Adrenal gland (tissue), 12 donors: Measurements from ENCODE around the gene VWA8. TPM values are rescaled to one million over a fixed set of nuclear protein-coding genes. Genes with fewer than 3 reads are reported as not detected.

Source experiments
- DNase-seq, 7 donors: peaks; one replicate each; pipeline ENCODE4 v3.0.0-alpha.2; 2019 to 2020
- H3K27ac ChIP-seq, 5 donors: fragments of 200-600 bp; sonication (generic) in 4 of 5; 1 replicate in 3 of 5; 2 replicates in 2 of 5; pipeline versions ENCODE4 v1.5.1 to v1.8.0; 2016 to 2020; ENCODE audit warnings: mild to moderate bottlenecking in 1 of 5
- H3K27me3 ChIP-seq: fragments of 200-600 bp; 2 replicates; pipeline ENCODE4 v1.8.0; 2021
- H3K36me3 ChIP-seq, 2 donors: fragments of 200-600 bp; replicated peaks in 1 of 2; 1 replicate in 1 of 2; 2 replicates in 1 of 2; pipeline versions ENCODE4 v1.5.1 to v1.8.0; 2018 to 2022
- H3K4me1 ChIP-seq, 2 donors: fragments of 200-600 bp; replicated peaks in 1 of 2; 1 replicate in 1 of 2; 2 replicates in 1 of 2; pipeline versions ENCODE4 v1.5.1 to v1.8.0; 2018 to 2021
- H3K4me3 ChIP-seq, 4 donors: fragments of 200-600 bp; sonication (generic) in 3 of 4; one replicate each; pipeline ENCODE4 v1.5.1; 2016 to 2018
- H3K9me3 ChIP-seq, 3 donors: fragments of 200-600 bp; sonication (generic) in 1 of 3; replicated peaks in 1 of 3; 1 replicate in 2 of 3; 2 replicates in 1 of 3; pipeline versions ENCODE4 v1.5.1 to v1.8.0; 2016 to 2021
- POLR2A ChIP-seq, 2 donors: fragments of 450-650 bp; IDR thresholded peaks; one replicate each; pipeline ENCODE4 v1.6.1; 2017; ENCODE audit warnings: antibody characterized with exemption in 2 of 2, mild to moderate bottlenecking in 2 of 2, moderate library complexity in 1 of 2
- WGBS, 4 donors: extraction: QIAGEN DNeasy Blood & Tissue Kit in 2 of 4; methylation state at CpG; one replicate each; pipeline versions ENCODE4 v1.1.5 to v1.1.7; 2013 to 2017; 5-methylcytosine and 5-hydroxymethylcytosine counted together
- intact Hi-C, 2 donors: fragments of 100-400 bp; cut with DNase I; formaldehyde crosslinking; loops; one replicate each; pipeline versions ENCODE4 v1.14.1 to v1.15.0; 2022 to 2023
- polyA plus RNA-seq, 3 donors: library from polyadenylated mRNA; stranded (reverse); fragments of 200-250 nt in 2 of 3; fragments of 350-450 nt in 1 of 3; fragmentation: Illumina TruSeq in 1 of 3; extraction: RNeasy Lipid Tissue Mini Kit (QIAGEN cat#74804) in 1 of 3; gene quantifications; one replicate each; pipeline ENCODE4 v1.2.3, GENCODE V29; 2013 to 2014
- total RNA-seq, 9 donors: library from RNA; depleted of rRNA in 4 of 9; stranded (reverse); fragments of >200 nt in 4 of 9; fragments of 120-200 nt in 1 of 9; fragmentation: NEBNext Ultra II Directional in 1 of 9; extraction: Animal tissue kit (Norgen Biotek cat#: 25700) in 1 of 9; gene quantifications; one replicate each; pipeline versions ENCODE4 v1.1.0 to v1.2.4, GENCODE V29; 2013 to 2023
- TF ChIP-seq, protein P1 (sequence below), 6 experiments: fragments of 450-650 bp in 4 of 6; fragments of 200-600 bp in 2 of 6; sonication (generic) in 1 of 6; IDR thresholded peaks; 1 replicate in 5 of 6; 2 replicates in 1 of 6; pipeline versions ENCODE4 v1.5.1 to v1.8.0; 2016 to 2021; ENCODE audit warnings: antibody characterized with exemption in 6 of 6, mild to moderate bottlenecking in 2 of 6, moderate library complexity in 1 of 6
- donor health status: healthy with polysubstance abuse.
- donor health status: Bipolar disorder and iron deficiency.
- donor health status: DM: yes; HTN: yes; CAD: no.
- donor health status: DM: no; HTN: no; CAD: no.
- donor health status: DM: no; HTN: no; CAD: no.
- donor health status: DM: yes; HTN: yes; CAD: no.

Gene VWA8
- total and polyA plus RNA-seq, 12 donors, result 8.1 to 45.4 (median 31.4) TPM

DNA sequence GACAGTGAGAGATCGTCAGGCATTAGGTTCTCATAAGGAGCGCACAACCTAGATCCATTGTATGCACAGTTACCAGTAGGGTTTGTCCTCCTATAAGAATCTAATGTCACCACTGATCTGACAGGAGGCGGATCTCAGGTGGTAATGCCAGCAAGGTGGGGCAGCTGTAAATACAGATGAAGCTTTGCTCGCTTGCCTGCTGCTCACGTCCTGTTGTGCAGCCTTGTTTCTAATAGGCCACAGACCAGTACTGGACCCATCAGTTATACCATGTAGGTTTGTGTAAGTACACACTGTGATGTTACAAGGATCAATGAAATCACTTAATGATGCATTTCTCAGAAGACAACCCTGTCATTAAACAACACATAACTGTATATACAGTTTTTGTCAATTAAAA, 23.5 kb downstream of the VWA8 start:
- H3K9me3 ChIP-seq, result no peaks in the 10 kb centered on the region
- WGBS, 4 donors, result 97 to 99% (median 99%) methylated on average over 5 of the region's 5 CpGs
- H3K27ac ChIP-seq, result no peak overlapping the region
- no peaks in the 10 kb centered on the region for H3K27me3 ChIP-seq
- H3K36me3 ChIP-seq, result no peaks in the 10 kb centered on the region
- intact Hi-C loops, result no loop called here
- H3K4me1 ChIP-seq, result peaks cover 4 to 18% of the 10 kb centered on the region in 2 donors
- H3K4me3 ChIP-seq, result no peak overlapping the region
- DNase-seq, result no peak
- no peak for TF ChIP-seq POLR2A (IDR thresholded peaks at IDR 0.05)
- TF ChIP-seq, protein P1, sequence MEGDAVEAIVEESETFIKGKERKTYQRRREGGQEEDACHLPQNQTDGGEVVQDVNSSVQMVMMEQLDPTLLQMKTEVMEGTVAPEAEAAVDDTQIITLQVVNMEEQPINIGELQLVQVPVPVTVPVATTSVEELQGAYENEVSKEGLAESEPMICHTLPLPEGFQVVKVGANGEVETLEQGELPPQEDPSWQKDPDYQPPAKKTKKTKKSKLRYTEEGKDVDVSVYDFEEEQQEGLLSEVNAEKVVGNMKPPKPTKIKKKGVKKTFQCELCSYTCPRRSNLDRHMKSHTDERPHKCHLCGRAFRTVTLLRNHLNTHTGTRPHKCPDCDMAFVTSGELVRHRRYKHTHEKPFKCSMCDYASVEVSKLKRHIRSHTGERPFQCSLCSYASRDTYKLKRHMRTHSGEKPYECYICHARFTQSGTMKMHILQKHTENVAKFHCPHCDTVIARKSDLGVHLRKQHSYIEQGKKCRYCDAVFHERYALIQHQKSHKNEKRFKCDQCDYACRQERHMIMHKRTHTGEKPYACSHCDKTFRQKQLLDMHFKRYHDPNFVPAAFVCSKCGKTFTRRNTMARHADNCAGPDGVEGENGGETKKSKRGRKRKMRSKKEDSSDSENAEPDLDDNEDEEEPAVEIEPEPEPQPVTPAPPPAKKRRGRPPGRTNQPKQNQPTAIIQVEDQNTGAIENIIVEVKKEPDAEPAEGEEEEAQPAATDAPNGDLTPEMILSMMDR (IDR thresholded peaks at IDR 0.05), result no peak

DNA sequence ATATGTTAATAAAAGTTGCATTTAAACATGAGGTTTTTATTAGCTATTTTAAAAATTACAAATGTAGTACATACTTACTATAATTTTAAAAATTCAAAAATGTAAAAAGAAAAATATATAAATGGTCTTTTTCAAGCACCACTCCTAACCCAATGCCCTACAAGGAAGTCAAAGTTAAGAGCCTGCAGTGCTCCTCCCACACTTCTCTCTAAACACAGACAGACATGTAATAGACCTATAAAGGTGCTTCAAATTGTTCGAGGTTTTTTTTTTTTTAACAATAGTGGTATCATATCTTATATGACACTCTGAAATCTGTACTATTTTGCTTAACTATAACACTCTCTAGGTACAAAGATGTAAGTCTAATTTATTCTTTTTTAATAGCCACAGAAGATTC, 25.4 kb downstream of the VWA8 start:
- 85 to 95% (median 91%) methylated on average over 1 of the region's 1 CpG for WGBS, 4 donors

DNA sequence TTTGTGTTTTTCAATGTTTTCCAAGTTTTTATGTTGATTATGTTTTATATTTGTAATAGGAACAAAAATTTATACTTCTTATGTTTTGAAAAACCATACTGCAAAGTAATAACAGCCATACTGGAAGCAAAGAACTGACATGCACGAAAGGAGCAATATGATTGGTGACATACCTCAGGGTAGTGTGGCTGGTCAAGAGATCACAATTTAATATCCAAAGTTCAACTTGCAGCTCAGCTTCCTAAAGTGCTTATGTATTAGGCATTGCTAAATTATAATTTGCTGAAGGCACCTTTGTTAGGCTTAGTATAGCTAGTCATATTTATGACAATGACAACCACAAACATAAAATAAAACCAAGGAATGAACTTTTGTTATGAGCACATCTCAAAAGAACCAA, 25.9 kb downstream of the VWA8 start:
- Histone ChIP-seq H3K27ac (no peak overlapping the region), H3K4me1 (peaks cover 0 to 6% of the 10 kb centered on the region in 2 donors), H3K27me3 (no peaks in the 10 kb centered on the region), H3K36me3 (no peaks in the 10 kb centered on the region), H3K9me3 (no peaks in the 10 kb centered on the region), H3K4me3 (no peak overlapping the region)
- no peak for TF ChIP-seq POLR2A (IDR thresholded peaks at IDR 0.05)
- TF ChIP-seq, protein P1 (IDR thresholded peaks at IDR 0.05), result no peak
- DNase-seq, result no peak
- intact Hi-C loops, result no loop called here
- WGBS, 4 donors, result 97 to 100% (median 98%) methylated on average over 1 of the region's 1 CpG

More for the DNA sequence above, 25.4 kb downstream of the VWA8 start:
- H3K9me3 ChIP-seq, result no peaks in the 10 kb centered on the region
- H3K27ac ChIP-seq, result no peak overlapping the region
- no peaks in the 10 kb centered on the region for H3K27me3 ChIP-seq
- TF ChIP-seq POLR2A (IDR thresholded peaks at IDR 0.05), result no peak
- no peak for DNase-seq
- intact Hi-C loops, result no loop called here
- peaks cover 3 to 11% of the 10 kb centered on the region in 2 donors for H3K4me1 ChIP-seq
- H3K4me3 ChIP-seq, result no peak overlapping the region
- H3K36me3 ChIP-seq, result no peaks in the 10 kb centered on the region

DNA sequence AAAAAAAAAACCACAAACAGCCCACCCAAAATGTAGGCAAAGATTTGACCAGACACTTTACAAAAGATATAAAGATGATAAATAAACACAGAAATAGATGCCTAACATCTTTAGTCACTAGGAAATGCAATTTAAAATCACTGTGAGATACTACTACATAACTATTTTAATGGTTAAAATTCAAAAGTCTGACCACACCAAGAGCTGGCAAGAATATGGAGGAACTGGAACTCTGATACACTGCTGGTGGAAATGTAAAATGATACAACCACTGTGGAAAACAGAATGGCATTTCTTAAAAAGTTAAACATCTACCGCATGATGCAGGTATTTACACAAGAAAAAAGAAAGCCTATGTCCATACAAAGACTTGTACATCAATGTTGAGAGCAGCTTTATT, 26.8 kb downstream of the VWA8 start:
- Histone ChIP-seq H3K9me3 (no peaks in the 10 kb centered on the region), H3K36me3 (no peaks in the 10 kb centered on the region), H3K27me3 (no peaks in the 10 kb centered on the region), H3K4me3 (no peak overlapping the region), H3K27ac (no peak overlapping the region), H3K4me1 (no peaks in the 10 kb centered on the region)
- DNase-seq, result no peak
- TF ChIP-seq POLR2A (IDR thresholded peaks at IDR 0.05), result no peak
- TF ChIP-seq, protein P1 (IDR thresholded peaks at IDR 0.05), result no peak
- intact Hi-C loops, result no loop called here
- WGBS, 4 donors, result 89 to 100% (median 100%) methylated on average over 1 of the region's 1 CpG

DNA sequence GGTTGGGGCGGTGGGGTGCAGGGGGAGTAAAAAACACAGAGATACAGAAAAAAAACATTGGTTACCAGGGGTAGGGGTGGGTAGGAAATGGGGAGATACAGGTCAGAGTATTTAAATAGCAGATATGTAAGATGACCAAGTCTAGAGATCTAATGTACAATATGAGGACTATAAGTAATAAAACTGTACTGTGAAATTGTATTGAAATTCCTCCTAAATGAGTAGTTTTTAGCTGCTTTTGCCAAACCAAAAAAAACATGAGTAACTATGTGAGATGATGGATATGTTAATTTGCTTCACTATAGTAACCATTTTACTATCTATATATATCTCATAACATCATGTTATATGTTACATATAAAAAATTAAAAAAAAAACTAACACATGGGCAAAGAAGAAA, 29.6 kb downstream of the VWA8 start:
- Histone ChIP-seq H3K27ac (no peak overlapping the region), H3K9me3 (peaks cover 0 to 8% (median 0%) of the 10 kb centered on the region in 3 donors), H3K4me1 (peaks cover 0 to 12% of the 10 kb centered on the region in 2 donors), H3K36me3 (no peaks in the 10 kb centered on the region), H3K4me3 (no peak overlapping the region), H3K27me3 (no peaks in the 10 kb centered on the region)
- 96 to 100% (median 99%) methylated on average over 1 of the region's 1 CpG for WGBS, 4 donors
- intact Hi-C loops, result no loop called here
- no peak for TF ChIP-seq POLR2A (IDR thresholded peaks at IDR 0.05)
- TF ChIP-seq, protein P1 (IDR thresholded peaks at IDR 0.05), result no peak
- DNase-seq, result no peak
